Fibroblast of lung (primary cell): ENCODE results near the gene CLEC19A.

Source experiments
- EZH2 ChIP-seq: IDR thresholded peaks from 2 replicates; pipeline ENCODE4 v1.5.1; 2012; ENCODE audit warnings: low read length, control low read depth, mild to moderate bottlenecking; ENCODE audit errors: missing control alignments
- TF ChIP-seq, protein P1 (sequence below), 2 donors: IDR thresholded peaks in 1 of 2; conservative IDR thresholded peaks in 1 of 2; 1 replicate in 1 of 2; 2 replicates in 1 of 2; pipeline ENCODE4 v1.5.1; 2011 to 2012; ENCODE audit warnings: low read length in 2 of 2, control low read depth in 1 of 2, inconsistent platforms in 1 of 2, low read depth in 1 of 2, mild to moderate bottlenecking in 1 of 2

- TF ChIP-seq, protein P1, sequence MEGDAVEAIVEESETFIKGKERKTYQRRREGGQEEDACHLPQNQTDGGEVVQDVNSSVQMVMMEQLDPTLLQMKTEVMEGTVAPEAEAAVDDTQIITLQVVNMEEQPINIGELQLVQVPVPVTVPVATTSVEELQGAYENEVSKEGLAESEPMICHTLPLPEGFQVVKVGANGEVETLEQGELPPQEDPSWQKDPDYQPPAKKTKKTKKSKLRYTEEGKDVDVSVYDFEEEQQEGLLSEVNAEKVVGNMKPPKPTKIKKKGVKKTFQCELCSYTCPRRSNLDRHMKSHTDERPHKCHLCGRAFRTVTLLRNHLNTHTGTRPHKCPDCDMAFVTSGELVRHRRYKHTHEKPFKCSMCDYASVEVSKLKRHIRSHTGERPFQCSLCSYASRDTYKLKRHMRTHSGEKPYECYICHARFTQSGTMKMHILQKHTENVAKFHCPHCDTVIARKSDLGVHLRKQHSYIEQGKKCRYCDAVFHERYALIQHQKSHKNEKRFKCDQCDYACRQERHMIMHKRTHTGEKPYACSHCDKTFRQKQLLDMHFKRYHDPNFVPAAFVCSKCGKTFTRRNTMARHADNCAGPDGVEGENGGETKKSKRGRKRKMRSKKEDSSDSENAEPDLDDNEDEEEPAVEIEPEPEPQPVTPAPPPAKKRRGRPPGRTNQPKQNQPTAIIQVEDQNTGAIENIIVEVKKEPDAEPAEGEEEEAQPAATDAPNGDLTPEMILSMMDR (conservative IDR thresholded peaks at IDR 0.05 in 1 of 2, IDR thresholded peaks at IDR 0.05 in 1 of 2; ENCODE audit: low read depth in 1 of 2, low read length in 2 of 2), result no peak
- TF ChIP-seq EZH2, result no peak
These were observed 19.9 kb downstream of the CLEC19A start for GRCh38 chr16:19305443-19305842.
